GM19372 (cell line): Measurements from ENCODE around the gene PCBP4.
"Not testable (repeated sequence)": the region's sequence is repeated elsewhere in the genome, so short reads cannot be mapped to it uniquely, and the experiment has no call there.

ENCODE experiments used
- ATAC-seq: cut with Tn5 transposase; IDR thresholded peaks from one replicate; pipeline ENCODE4 v1.9.1; 2021; ENCODE audit warnings: mild to moderate bottlenecking, low read depth, moderate library complexity; ENCODE audit not compliant: unreplicated experiment

Gene PCBP4

GRCh38 chr3:51928981-51929380 lies 38.3 kb downstream of the PCBP4 start:
- not testable (repeated sequence) for ATAC-seq

DNA sequence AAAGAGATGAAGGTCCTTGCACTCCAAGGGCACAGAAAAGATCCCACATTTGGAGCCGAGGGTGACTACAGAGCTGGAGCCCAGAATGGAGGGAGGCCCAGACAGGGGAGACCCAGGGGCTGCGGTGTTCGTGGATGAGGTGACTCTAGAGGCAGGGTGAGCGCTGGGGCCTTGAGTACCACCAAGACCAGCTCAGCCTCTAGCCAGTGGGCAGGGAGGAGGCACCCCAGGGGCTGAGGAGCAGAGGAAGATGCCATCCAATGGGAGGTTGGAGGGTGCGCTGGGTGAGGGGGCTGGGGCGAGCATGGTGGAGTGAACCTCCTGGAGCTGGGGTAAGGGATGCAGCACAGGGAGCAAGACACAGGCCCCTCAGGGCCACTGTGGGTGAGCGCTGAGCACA lies 38.8 kb downstream of the PCBP4 start:
- ATAC-seq = no peak

DNA sequence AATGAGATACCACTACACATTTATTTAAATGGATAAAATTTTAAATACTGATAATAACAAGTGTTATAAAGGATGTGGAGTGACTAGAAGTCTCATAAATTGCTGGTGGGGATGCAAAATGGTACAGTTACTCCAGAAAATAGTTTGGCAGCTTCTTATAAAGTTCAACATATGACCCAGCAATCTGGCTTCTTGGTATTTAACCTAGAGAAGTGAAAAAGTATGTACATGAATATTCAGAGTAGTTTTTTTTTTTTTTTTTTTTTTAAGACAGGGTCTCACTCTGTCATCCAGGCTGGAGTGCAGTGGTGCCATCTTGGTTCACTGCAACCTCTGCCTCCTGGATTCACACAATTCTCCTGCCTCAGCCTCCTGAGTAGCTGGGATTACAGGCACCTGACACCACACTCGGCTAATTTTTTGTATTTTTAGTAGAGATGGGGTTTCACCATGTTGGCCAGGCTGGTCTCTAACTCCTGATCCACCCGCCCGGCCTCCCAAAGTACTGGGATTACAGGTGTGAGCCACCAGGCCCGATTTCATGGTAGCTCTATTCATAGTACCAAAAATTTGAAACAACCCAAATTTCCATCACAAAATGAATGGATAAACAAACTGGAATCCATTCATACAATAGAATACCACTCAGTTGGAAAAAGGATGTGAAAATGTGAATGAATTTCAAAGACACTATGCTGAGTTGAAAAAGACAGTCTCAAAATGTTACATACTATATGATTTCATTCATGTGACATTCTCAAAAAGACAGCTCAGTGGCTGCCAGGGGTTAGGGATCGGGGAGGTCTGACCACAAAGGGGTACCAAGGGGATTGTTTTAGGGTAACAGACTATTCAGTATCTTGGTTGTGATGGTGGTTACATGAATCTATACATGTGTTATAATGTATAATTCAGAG lies 39.9 kb downstream of the PCBP4 start:
- no peak for ATAC-seq

- ATAC-seq = no peak
Measured at GRCh38 chr3:51921081-51921578, 46.1 kb downstream of the PCBP4 start.

DNA sequence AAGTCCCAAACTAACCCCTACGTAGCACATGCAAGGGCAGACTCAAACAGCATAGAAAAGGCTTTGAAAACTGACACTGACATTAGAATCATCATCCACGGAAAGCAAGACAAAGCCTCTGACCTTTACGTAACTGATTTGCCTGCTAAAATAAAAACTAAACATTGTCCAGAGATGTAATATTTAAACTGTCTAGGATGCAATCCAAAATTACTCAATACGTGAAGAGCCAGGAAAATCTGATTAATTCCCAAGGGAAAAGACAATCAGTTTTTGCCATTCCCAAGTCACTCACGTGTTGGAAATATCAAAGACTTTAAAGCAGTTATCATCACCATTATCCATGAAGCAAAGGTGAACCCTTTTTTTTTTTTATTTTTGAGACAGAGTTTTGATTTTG lies 50.8 kb downstream of the PCBP4 start:
- no peak for ATAC-seq

DNA sequence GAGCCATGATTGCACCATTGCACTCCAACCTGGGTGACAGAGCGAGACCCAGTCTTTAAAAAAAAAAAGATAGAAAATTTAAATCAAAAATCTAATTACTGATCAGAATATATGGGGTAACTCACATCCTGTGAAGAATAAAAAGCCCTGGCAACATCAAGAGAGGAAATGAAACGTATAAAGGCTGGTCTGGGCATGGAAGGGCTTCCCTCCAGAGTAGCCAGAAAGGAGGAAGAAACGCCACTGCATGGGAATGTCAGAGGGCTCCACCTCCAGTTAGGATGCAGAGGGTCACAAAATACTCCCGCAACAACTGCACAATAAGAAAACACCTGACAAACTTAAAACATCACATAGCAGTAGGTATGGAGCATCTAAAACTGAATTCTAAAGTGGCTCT lies 59.2 kb downstream of the PCBP4 start:
- ATAC-seq = no peak
